GM12872 (cell line): ENCODE data around the gene CCNL2.

Experiments
- TF ChIP-seq, protein P1 (sequence below): IDR thresholded peaks from 3 replicates; pipeline ENCODE4 v1.5.1; 2011; ENCODE audit warnings: low read depth, mild to moderate bottlenecking, low read length, moderate library complexity; ENCODE audit not compliant: insufficient read depth

CCNL2 gene

GRCh38 chr1:1425426-1425752, 26.3 kb upstream of the CCNL2 start:
- TF ChIP-seq, protein P1, sequence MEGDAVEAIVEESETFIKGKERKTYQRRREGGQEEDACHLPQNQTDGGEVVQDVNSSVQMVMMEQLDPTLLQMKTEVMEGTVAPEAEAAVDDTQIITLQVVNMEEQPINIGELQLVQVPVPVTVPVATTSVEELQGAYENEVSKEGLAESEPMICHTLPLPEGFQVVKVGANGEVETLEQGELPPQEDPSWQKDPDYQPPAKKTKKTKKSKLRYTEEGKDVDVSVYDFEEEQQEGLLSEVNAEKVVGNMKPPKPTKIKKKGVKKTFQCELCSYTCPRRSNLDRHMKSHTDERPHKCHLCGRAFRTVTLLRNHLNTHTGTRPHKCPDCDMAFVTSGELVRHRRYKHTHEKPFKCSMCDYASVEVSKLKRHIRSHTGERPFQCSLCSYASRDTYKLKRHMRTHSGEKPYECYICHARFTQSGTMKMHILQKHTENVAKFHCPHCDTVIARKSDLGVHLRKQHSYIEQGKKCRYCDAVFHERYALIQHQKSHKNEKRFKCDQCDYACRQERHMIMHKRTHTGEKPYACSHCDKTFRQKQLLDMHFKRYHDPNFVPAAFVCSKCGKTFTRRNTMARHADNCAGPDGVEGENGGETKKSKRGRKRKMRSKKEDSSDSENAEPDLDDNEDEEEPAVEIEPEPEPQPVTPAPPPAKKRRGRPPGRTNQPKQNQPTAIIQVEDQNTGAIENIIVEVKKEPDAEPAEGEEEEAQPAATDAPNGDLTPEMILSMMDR, result no peak

DNA sequence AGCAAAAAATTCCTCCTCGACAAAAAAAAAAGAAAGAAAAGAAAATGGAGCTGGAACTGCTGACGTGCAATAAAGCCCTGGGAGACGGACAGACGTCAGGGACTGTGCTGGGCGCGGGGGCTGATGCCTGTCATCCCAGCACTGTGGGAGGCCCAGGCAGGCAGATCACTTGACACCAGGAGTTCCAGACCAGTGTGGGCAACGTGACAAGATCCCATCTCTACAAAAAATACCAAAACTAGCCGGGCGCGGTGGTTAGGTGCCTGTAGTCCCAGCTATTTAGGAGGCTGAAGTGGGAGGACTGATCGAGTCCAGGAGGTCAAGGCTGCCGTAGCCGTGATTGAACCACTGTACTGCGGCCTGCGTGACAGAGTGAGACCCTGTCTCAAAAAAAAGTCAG, 25.6 kb upstream of the CCNL2 start:
- TF ChIP-seq, protein P1, result no peak

DNA sequence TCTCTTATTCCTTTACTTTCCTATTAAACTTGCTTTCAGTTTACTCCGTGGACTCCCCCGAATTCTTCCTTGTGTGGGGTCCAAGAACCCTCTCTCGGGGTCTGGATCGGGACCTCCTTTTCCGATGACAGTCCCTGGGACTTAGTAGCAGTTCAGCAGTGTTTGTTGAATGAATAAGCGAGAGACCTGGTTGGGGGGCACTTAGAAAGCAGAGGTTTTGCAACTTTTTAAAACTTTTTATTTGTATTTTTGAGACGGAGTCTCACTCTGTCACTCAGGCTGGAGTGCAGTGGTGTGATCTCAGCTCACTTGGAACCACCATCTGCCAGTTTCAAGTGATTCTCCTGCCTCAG, 24.1 kb upstream of the CCNL2 start:
- TF ChIP-seq, protein P1, result no peak

DNA sequence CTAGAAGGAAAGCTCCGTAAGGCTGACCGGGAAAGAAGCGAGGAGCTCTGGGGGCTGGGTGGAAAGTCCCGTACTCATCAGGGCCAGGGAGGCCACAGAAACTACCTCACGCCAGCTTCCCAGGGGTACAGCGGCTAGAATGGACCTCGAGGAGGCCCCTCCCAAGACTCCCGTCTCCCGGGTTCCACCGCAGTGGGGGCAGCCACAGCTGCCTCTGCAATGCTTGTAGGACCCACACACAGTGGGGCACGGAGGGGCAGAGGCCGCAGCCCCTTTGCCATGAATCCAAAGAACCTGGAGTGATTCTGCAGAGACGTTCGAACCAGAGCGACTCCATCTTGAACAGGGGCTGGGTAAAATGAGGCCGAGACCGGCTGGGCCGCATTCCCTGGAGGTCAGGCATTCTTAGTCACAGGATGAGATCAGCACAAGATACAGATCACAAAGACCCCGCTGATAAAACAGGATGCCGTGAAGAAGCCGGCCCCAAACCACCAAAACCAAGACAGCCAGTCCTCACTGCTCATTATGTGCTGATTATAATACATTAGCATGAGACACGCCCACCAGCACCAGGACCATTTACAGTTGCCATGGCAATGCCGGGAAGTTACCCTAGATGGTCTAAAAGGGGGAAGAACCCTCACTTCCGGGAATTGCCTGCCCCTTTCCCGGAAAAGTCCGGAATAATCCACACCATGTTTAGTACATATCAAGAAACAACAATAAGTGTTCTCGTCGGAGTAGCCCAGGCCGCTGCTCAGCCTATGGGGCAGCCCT, 23.5 kb upstream of the CCNL2 start:
- TF ChIP-seq, protein P1, result no peak

DNA sequence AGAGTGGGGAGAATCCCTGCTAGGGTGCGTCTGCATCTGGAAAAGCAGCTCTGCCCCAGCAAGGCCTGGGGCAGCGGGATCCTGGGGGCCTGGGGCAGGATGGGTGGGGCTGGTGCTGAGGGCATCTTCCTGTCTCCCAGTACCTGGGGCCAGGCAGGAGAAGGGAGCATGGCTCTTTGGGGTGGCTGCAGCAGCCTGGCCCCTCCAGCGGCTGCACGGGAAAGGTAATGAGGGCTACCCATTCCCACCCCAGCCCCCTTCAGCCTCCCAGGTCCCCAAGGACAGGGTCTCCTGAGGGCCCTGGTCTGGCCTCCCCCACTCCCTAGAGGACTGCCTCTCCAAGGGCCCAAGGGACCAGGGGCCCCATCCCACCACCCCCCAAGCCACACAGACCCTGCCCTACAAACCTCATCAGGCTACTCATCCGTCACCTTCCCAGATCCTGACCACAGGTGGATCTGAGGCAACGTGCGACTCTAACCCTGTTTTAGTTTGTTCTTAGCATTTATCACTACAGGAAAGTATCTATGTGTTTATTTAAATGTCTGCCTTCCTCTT, 22.9 kb upstream of the CCNL2 start:
- TF ChIP-seq, protein P1, result no peak

DNA sequence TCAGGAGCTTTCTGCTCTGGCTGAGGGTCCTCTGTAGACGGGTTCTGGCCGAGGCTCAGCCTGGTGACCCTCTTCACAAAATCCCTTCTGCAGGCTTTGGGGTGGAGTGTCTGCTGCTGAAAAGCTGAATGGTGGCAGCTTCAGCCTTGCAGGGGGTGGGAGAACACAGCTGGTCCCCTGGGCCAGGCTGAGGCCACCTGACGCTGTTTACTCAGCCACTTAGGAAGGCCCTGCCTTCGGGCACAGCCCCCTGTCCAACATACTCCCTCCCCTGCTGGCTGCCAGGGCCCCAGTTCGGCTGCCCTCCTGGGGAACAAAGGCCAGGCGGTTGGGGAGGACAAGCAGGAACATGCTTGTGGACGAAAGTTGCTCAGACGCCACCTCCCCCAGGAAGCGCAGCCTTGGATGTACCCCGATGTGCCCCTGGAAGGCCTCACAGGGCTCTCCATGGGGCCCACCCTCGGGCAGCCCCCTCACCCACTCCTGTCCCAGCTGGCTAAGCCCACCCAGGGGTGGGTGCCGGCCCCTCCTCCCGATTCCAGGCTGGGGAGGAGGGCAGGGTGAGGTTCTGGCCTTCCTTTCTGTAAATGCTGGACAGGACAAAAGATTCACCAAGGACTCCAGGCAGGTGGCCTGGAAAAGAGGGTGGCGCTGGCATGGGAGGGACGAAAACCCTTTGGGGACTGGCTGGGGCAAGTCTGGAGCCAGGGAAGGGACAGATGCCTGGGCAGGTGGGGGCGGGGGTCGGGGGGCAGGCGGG, 22.2 kb upstream of the CCNL2 start, which contains the start of gene ANKRD65:
Gene ANKRD65, minus strand, starts transcription at position 130 of the 760 bp plus-strand sequence. CDS start 271 bp downstream, outside the sequence.
- TF ChIP-seq, protein P1, result no peak

GRCh38 chr1:1420654-1421141, 21.6 kb upstream of the CCNL2 start:
- TF ChIP-seq, protein P1, result no peak
